ENCODE measurements around the gene HSD17B11.
"Not testable (repeated sequence)": the region's sequence is repeated elsewhere in the genome, so short reads cannot be mapped to it uniquely, and the experiment has no call there.

Gene HSD17B11

GRCh38 chr4:87299898-87300297 is 91.1 kb downstream of the HSD17B11 start:
- no peak for DNase-seq

DNA sequence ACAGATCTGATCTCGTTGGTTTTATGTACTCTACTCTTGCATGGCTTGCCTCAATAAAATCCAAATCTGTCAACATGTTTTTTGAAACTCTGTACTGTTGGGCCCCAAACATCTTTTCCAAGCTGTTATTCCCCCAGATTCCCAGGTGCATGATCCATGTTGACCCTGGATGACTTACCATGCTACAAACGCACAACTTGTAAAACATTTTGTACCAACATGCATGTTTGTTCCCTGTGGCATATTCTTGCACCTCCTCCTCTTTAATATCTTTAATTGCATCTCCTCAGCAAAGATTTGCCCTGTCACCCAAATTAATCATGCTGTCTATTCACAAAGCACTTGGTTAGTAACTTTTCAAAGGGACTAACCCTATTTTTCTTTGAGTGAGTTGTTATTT is 92.6 kb downstream of the HSD17B11 start:
- DNase-seq = no peak

DNA sequence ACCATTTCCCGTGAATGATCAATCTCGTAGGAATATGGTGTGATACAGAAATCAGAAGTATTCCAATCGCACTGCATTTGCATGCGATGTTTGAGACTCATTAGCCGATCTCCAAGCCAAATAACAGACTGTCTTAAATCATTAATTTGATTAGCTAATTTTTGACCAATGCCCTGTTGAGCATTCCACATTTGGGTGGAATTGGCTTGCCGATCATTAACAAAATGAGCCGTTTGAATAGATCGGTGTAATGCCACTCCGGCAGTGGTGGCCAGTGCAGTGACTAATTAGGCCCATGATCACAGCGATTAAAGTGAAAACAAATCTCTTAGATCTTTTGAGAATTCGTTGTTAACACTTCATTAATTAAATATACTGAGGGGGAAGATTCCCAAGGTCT is 96.1 kb downstream of the HSD17B11 start:
- DNase-seq = not testable (repeated sequence)

DNA sequence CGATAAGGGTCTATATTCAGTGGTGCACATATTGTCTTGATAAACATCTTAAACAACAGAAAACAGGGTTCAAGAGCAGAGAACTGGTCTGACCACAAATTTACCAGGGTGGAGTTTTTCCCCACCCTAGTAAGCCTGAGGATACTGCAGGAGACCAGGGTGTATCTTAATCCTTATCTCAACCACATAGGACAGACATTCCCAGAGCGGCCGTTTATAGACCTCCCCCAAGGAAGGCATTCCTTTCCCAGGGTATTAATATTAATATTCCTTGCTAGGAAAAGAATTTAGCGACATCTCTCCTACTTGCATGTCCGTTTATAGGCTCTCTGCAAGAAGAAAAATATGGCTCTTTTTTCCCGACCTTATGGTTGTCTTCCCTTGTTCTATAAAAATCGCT is 97.1 kb downstream of the HSD17B11 start:
- DNase-seq = not testable (repeated sequence)

- no peak for DNase-seq
These were observed 104.0 kb downstream of the HSD17B11 start for GRCh38 chr4:87286970-87287369.
